ENCODE results near the gene PHC2.

PHC2 gene

GRCh38 chr1:33305816-33306652 lies 124.9 kb downstream of the PHC2 start:
- DNase-seq (ENCODE audit: low read depth): no peak
- no peak overlapping the region for H3K4me3 ChIP-seq (ENCODE audit: low read depth, low read length)
- TF ChIP-seq, protein P1, sequence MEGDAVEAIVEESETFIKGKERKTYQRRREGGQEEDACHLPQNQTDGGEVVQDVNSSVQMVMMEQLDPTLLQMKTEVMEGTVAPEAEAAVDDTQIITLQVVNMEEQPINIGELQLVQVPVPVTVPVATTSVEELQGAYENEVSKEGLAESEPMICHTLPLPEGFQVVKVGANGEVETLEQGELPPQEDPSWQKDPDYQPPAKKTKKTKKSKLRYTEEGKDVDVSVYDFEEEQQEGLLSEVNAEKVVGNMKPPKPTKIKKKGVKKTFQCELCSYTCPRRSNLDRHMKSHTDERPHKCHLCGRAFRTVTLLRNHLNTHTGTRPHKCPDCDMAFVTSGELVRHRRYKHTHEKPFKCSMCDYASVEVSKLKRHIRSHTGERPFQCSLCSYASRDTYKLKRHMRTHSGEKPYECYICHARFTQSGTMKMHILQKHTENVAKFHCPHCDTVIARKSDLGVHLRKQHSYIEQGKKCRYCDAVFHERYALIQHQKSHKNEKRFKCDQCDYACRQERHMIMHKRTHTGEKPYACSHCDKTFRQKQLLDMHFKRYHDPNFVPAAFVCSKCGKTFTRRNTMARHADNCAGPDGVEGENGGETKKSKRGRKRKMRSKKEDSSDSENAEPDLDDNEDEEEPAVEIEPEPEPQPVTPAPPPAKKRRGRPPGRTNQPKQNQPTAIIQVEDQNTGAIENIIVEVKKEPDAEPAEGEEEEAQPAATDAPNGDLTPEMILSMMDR (IDR thresholded peaks at IDR 0.05; ENCODE audit: insufficient read depth, low read depth, low read length, missing control alignments): no peak

DNA sequence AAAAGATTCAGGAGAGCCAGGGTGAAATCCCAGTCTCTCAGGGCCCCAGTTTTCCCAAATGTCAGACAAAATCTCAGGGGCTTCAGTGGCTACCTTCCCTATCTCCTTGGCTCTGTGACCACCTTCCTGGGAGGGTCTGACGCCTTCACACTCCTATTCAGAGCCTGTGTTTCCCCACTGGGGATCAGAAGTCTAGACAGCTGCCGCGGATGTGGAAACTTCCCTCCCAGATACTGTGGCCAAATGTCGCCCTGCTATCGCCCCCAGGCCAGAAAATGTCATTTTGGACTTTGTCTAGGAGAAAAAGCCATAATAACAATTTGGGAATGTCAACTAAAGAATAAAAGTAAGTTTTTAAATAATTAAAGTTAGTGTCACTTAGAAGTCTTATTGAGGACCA lies 125.9 kb downstream of the PHC2 start:
- DNase-seq (ENCODE audit: low read depth): no peak
- TF ChIP-seq, protein P1 (IDR thresholded peaks at IDR 0.05; ENCODE audit: insufficient read depth, low read depth, low read length, missing control alignments): no peak
- no peak overlapping the region for H3K4me3 ChIP-seq (ENCODE audit: low read depth, low read length)

- TF ChIP-seq, protein P1 (IDR thresholded peaks at IDR 0.05; ENCODE audit: insufficient read depth, low read depth, low read length, missing control alignments): no peak
- peak; percentile 32 for DNase-seq (ENCODE audit: low read depth)
- no peak overlapping the region for H3K4me3 ChIP-seq (ENCODE audit: low read depth, low read length)
Observed at GRCh38 chr1:33302325-33302724, 128.6 kb downstream of the PHC2 start.

GRCh38 chr1:33301273-33301984 lies 129.5 kb downstream of the PHC2 start:
- DNase-seq (ENCODE audit: low read depth): no peak
- no peak overlapping the region for H3K4me3 ChIP-seq (ENCODE audit: low read depth, low read length)
- TF ChIP-seq, protein P1 (IDR thresholded peaks at IDR 0.05; ENCODE audit: insufficient read depth, low read depth, low read length, missing control alignments): no peak

- H3K4me3 ChIP-seq (ENCODE audit: low read depth, low read length): no peak overlapping the region
- TF ChIP-seq, protein P1 (IDR thresholded peaks at IDR 0.05; ENCODE audit: insufficient read depth, low read depth, low read length, missing control alignments): no peak
- DNase-seq (ENCODE audit: low read depth): no peak
Observed at GRCh38 chr1:33300673-33301072, 130.2 kb downstream of the PHC2 start.

DNA sequence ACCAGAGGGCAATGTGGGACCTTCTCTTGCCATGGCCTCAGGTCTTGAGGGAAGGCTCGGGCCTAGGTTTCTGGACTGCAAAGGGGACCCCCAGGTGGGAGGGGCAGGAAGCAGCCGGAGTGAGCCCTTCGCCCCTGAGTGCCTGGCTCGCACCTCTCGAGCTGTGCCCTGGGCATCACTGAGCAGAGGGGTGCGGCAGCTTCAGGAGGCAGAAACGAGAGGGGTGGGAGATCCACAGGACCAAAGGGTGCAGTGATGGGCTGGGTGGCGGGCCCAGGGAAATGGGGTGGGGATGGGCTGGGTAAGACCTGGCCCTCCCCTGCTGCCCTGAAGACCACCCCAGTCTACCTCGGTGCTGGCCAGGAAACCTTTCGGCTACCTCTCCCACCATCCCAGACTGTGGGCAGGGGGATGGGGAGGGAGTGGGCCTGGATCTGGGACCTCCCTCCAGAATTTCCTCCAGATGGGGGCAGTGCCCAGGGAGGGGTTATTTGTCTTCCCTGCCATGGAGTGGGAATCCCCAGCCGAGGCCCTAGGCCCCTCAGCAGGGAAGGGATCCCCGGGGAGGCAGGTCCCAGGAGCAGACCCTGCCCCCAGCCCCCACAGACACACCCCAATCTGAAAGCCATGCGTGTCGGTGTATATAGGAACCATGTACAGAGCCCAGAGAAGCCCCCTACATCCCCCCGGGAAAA lies 131.3 kb downstream of the PHC2 start:
- no peak for DNase-seq (ENCODE audit: low read depth)
- TF ChIP-seq, protein P1 (IDR thresholded peaks at IDR 0.05; ENCODE audit: insufficient read depth, low read depth, low read length, missing control alignments): no peak
- H3K4me3 ChIP-seq (ENCODE audit: low read depth, low read length): no peak overlapping the region
